GM19238 (cell line): ENCODE measurements around the gene EFNA5.

Source experiments
- DNase-seq: peaks from one replicate; pipeline ENCODE4 v3.0.0; 2011; ENCODE audit warnings: low spot score; ENCODE audit not compliant: insufficient read length

Gene EFNA5

DNA sequence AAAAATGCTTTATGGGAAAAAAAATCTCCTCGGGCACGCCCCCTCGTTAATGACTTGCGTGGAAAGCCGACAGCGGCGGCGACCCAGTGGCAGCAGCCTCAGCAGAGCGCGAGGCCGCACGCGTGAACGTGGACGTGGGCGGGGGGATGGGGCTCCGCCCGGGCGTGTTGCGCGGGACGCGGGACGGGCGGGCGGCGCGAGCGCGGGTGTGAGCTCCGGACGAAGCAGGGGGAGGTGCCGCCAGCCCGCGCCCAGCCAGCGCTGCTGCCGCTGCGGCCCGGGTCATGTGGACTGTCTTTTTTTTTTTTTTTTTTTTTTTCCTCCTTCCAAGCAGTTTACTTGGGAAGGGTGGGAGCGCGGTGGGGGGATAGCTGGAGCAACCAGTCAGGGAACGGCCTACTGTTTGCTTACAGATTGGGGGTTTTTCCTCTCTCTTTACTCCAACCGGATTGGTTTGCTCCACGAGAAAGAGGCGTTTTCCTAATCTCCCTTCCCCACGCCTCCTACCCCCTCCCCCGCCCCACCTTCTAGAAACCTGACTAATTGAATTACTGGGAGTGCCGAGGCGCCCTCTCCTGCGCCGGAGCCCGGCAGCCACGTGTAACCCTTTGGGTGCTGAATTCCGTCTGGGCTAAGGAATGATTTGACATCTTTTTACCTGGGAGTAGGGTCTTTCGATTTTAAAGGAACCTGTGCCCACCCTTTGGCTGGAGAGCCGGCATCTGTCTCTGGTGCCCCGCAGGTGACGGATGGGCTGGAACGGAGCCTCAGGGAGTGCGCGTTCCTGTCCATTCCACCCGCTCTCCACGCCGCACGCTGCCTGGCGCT, 1.7 kb upstream of the EFNA5 start:
- DNase-seq: peak; percentile 24

DNA sequence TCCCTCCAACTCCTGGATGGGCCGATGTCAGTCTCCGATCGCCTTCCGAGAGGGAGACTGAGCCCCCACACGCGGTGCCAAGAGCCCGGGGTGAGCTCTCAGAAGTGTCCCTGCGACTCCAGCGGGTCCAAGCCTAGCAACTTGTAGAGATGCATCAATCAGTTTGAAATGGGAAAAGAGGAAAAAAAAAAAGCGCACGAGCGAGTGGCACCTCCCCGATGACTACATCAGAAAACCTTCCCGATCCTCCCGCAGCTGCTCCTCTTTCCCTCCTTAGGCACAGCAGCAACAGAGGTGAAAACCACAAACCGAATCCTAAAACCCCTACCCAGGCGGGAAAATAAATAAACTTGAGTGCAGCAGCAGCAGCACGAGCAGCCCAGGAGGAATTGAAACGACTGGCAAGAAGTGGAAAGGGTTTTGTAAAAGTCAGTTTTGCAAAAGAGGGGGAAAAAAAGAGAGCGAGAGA, 1.0 kb upstream of the EFNA5 start:
- peak; percentile 10 for DNase-seq

DNA sequence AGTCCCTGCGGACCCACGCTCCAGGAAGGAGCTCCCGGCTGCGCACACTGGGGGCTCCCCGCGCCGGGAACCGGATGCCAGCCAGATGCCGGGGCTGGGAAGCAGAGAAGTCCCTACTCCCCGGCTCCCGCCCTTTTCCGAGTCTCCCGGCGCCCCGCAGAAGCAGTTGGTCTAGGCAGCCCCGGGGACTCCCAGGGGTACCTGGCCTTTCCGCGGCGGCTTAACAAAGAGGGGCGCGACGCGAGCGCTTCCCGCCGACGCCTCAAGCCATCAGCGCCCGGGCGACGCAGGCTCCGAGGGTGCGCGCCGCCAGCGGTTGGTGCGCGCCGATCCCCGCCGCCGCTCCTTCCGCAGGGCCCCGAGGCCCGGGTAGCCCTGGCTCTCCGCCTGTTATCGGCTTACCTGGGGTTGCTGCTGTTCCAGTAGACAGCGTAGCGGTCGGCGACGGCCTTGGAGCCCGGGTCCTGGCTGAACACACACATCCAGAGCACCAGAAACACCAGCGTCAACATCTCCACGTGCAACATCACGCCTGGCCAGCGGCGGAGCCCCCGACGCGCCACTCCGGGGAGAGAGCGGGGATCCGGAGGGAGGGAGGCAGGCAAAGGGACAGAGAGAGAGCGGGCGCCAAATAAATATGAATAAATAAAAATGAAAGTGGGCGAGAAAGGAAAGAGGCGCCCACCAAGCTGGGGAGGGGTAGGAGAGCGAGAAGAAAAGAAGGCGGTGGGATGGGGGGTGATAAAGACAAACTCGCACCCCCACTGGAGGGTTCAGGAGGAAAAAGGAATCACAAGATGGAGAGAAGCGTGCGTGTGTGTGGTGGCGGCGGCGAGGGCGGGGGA, 428 bp downstream of the EFNA5 start:
- DNase-seq: no peak

DNA sequence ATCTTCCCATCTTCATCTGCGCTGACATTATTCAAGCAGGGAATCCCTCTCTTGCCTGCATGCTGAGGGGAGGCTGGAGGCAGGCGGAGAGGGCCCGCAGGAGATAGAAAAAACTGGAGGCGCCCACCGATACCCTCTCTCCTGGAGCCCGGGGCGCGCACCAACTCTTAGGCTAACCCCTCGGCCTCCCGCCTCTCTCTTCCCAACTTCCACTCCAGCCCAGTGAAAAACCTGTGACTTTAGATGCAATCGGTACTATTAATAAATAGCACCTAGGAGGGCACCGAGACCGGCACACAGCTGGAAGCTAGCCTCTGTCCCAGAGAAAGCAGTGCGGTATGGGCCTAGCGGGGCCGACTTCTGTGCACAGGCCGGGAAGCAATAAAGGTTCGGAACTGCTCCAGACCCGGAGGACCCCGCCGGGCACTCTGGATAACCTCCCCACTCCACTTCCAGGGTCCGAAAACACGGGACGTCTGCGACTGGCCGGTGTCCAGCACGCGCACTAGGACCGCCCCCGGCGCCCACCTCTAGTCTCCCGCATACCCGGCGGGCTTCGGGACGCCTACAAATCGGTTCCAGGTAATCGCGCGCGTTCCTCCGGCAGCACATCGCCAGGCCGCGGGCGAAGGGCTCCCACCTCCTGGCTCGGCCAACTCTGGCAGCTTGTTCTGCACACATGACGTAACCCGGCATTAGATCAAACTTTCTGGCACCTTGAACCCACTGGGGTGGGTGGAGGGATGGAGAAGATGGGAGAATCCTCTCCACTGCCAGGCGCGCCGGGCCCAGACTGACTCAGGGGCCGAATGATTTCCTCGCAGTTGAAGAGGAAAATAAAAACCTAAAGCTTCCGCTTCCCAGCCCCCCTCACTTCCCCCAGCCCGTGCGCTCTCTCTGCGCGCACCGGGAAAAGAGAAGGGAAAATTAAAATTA, 1.4 kb downstream of the EFNA5 start:
- DNase-seq: no peak

DNA sequence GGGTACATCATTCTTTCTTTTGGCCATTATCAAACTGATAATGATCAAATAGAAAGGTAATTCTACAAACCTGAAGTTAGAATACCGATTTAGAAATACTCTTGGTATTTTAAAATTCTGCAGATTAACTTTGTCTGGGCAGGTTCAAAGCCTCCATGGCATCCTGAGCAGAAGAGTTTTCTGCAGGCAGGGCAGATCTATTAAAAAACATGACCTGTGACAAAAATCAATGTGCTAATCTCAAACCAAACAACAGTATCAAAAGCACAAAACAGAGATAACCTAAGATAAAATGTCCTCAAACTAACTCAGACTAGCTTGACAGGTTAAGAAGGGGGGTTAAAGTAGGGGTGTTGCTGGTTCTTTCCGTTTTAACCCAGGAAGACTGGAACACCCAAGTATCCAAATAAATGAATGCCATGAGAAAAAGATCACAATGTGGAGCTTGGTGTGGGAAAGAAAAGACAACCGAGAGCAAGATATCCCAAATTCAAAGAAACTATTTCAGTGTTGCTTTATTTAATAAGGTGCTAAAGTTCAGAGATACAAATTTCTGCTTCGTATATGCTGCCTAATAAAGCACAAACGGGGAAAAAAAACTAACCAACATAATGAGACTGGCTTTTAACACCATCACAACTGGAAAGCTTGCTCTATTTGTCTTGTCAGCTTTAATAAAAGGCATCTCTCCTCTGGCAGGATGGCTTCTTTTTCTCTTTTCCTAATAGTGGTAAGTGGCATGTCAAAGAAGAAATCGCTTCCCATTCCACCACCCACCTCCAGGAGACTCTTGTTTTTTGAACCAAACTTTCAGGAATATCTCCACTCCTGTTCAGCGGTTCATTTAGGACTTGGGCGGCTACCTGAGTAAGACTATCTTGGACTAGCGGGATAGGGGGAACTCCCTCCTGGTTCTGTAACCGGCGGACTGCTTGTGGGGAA, 2.3 kb downstream of the EFNA5 start:
- no peak for DNase-seq

DNA sequence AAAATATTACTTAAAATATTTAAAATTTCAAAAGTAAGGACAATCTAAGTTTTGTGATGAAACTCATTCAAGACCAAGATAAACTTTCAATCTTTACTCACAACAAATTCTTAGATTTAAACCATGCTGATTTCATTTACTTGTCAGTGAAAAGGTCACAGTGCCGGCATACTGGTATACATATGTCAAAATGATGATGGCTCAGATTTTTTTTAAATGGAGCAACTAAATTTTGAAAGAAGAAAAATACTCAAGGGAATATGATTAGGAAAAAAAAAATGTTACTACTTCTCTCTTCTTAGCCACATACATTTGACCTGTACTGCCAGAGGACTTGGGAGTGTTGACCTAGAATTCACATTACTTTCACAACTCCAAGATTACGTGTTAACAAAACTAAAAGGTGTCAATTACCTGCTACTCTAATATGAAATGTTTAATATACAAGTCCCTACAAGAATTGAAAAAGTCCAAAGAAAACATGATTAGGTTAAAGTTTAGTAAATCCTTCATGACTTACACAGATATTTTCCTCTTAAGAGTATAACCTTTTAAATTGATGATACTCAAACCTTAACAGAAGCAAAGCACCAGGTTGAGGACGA, 4.6 kb downstream of the EFNA5 start:
- no peak for DNase-seq

DNA sequence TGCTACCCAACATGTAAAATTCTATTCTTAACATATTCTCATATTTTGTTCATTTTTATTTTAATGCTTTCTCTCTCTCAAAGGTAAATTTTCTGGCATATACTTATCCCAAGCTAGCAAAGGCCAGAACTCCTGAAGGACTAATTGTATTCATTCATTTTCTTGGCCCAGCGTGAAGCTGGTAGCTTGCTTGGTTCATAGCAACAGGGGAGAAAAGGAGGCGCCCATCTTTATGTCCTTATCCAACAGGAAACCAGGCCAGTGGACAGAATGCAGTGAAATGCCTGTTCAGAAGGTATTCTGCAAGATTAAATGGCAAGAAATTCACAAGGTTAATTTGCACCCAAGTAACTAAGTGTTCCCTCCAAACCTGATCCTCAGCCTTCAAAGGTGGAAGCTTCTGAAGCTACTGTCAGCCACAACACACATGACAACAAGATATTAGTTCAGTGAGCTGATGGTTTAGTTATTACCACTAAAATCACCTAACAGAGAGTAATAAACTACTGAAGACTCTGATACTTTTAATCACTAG, 5.6 kb downstream of the EFNA5 start:
- no peak for DNase-seq

DNA sequence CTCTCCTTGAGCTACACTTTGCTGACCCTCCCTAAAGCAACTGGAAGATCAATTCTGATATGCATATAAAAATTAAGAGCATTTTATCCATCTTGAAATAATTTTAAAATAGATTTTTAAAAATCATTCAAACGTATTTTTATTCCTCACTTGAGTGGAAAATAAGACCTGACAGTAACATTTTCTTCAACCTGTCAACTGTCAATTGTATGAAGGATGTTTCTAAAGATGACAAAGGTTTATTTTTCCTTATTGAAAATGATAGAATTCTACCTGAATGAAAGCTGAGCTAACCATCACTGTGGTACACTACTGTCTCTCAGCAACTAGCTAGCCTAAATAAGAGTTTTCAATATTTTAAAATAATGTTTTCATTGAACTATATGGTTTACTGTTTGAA, 7.0 kb downstream of the EFNA5 start:
- no peak for DNase-seq

DNA sequence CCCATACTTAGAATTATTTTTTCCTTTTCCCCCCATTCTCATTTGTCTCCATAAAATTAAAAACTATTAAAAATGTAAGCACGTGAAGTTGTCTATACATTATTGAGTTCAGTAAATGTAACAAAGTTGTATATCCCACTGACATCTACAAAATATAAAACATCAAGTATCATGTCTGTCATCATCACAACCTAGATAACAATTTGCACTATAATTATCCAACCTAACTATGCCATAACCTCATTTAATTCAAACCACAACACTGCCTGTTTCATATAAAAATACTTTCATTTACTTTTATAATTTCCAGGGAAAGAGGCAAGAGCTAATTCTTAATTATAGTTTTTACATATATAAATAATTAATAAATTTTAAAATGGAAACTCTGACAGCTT, 9.1 kb downstream of the EFNA5 start:
- no peak for DNase-seq

DNA sequence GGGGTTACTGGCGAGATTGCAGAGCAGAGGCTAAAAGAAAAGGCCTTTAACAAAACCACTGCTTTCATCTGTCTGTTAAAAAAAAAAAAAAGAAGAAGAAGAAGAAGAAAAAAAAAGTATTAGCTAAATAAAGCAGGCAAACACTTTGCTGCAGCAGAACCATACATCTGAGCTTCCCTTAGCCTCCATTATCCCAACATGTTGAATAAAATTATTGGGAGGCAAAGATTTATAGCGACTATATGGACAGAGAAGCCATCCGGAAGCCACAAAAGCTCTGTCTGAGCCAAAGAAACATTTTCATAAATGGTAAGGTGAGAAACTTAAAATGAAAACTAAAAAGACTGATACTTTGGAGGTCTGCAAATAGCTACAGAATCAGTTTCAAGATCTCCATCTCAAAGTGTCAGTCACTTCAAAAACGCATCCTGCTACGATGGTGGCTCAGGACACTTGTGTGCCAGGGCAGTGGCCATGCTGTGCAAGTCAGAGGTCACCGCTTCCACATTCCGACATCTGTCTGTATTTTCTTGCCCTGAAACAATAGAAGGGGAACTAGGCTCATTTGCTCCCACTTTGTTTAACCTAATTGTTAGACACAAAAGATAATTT, 9.6 kb downstream of the EFNA5 start:
- no peak for DNase-seq

DNA sequence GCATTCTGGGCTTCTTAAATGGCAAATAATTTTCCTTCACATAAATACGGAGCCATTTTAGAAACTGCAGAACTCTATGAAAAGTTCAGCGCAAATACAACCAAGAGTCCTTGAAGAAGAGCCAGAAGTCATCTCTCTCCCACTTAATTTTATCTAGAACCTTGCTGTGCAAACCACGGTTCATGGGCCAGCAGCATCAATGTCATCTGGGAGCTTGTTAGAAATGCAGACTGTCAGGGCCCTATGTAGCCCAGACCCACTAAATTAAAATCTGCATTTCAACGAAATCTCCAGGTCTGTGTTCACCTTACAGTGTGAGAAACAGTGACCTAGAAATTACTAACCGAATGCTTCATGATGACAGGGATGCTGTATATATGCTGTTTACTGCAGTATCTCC, 12.2 kb downstream of the EFNA5 start:
- no peak for DNase-seq

DNA sequence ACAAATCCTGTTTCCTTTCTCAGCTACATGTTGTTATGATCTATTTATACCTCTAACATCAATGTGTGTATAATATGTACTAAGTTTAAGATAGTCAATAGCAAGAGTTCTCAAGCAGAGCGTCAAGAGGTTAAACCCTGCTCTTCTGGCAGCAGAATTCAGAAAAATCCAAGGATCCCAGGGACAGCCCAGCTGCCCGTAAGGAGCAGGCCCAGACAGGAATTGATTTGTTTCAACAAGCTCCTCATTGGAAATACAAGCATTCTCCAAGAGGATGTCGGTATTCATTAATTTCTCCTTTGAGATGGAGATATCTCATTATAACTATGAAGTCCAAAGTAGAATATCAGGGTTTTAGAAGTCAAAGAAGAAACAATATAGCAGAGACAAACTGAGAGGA, 14.9 kb downstream of the EFNA5 start:
- DNase-seq: no peak

DNA sequence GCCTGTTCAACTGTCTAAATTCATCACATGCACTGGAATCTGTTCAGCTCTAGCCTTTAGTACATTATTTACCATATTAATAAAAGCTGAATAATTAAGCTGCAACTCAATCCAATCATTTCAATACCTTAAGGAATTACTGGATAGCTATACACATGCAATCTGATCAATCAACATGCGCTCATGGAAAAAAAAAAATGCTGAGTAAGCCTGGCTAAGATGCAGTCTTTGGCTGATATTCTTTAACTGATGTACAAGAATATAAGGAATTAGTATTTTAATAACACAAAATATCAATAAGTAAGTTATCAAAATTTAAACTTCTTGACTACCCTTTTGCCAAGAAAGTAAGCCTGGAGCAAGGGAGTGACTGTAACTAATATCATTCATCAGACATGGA, 15.9 kb downstream of the EFNA5 start:
- DNase-seq: no peak

DNA sequence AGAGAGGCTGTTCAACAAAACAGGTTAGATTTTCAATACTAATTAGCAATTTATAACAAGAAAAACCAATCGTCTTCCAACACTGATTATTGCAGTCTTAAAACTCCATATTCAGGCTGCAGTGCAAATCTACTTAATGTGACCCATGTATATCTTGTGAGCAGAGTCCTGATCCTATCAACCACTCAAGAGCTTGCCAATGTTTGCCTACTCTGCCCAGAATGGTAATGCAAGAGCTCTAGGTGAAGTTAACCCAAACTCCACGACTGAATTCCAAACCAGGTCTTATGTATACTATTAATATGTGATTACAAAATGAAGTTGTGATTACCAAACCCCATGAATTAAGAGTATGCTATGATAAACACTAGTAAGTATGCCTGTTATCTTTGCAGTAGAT, 17.1 kb downstream of the EFNA5 start:
- no peak for DNase-seq

DNA sequence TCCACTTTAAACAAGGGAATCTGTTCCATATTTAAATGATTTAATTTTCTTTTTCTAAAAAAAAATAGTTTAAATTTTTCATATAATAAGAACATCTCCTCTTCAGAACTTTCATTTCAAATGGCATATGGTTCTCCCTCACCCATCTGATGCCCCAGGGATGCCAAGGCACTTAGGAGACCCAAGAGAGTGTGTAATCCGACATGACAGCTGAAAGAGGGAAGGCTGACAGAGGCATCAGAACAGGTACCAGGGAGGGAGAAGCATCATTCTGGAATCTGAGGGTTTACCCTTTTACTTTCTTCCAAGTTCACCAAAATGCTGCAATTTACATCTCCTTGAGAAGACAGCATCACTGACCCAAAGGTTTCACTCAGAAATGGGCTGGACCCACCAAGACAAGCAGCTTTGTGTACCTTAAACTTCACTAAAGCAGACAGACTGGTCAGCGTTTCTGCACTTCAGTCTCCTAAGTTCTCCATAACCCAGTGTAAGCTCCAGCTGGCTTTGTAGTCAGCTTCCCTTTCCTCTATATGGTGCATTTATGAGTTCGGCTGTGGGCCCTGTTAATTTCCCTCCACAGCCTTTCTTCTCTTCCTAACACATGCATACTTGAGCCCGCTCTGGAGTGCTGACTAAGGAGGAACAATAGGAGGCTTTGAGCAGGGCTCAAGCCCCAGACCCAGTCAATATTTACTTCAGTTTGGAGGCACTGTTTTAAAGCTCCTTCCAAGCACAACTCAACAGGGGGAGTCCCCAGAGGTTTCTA, 17.7 kb downstream of the EFNA5 start:
- DNase-seq: no peak

DNA sequence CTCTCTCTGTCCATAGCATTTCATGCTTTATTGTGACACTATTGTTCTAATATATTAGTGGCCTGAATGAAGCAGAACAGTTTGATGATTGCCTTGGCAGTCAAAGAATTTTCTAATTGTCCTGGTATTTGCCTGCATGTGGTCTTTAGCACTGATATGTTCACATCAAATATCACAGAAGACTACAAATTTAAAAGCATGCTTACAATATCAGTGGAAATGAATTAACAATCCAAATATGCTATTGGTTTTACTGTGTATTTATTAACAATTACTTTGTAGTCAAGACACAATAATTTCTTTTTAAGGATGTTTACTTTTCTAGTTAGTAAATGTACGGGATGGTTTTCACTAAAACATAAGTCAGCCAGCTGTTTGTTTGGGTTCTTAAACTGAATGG, 18.3 kb downstream of the EFNA5 start:
- DNase-seq: no peak

DNA sequence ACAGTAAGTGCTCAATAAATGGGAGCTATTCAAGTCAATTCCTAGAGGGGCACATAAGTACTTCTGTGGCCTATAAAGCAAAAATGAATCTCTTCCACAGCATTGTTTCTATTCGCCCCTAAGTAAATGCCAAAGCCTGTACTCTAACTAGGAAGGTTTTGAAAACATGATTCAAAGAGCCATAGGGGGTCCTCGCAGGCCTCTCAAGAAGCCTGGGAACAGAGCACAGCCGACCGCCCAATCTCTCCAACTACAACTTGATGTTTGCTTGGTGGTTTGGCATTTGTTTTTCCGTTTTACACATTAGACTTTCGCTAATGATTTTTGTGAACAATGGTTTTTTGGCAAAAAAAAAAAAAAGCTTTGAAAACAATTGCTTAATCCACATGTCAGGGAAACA, 19.4 kb downstream of the EFNA5 start:
- DNase-seq: no peak

DNA sequence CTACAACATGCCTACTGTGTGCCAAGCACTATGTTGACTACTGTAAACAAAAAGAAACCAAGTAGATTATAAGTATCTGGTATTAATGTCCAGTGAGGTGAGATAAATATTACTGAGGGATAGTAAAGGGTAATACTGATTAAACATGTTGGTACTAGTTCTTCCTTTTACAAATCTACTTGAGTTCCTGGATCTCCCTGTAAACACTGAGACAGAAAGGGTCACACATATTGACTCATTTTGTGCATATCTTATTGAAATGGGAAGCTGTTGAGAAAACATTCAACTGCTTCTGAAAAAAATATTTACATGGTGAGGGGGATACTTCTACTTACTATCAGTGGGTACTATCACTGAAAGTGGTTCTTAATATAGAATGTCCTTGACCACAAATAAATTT, 24.3 kb downstream of the EFNA5 start:
- DNase-seq: no peak

DNA sequence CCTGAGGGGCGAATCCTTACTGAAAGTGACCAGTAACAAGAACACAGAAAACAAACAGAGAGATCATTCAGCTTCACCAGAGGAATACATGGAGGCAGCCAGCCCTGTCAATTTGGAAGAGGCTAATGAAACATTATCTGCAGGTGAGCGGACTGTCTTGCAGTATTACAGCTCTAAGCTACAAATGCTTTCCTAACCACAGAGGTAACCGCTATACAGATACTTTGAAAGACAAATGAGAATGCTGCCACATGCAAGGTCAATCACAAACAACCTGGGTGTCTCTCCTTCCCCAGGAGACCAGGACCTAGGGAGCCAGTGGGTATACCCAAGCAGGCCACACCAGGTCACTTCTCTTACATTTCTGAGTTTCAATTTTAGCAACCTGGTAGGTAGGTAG, 30.2 kb downstream of the EFNA5 start:
- no peak for DNase-seq
